GM12864 (cell line): ENCODE data around the gene ENDOV.
"Not testable (repeated sequence)": the region's sequence is repeated elsewhere in the genome, so short reads cannot be mapped to it uniquely, and the experiment has no call there.

Experiments used
- DNase-seq: peaks from one replicate; pipeline ENCODE4 v3.0.0-alpha.2; 2011; ENCODE audit warnings: low read depth
- H3K4me3 ChIP-seq: 2 replicates; pipeline ENCODE4 v1.5.1; 2011; ENCODE audit warnings: mild to moderate bottlenecking, low read depth, low read length, control low read depth
- CTCF ChIP-seq: IDR thresholded peaks from 2 replicates; pipeline ENCODE4 v1.5.1; 2011; ENCODE audit warnings: low read depth, mild to moderate bottlenecking, moderate library complexity, low read length, control low read depth, inconsistent platforms; ENCODE audit errors: missing control alignments

The ENDOV gene

DNA sequence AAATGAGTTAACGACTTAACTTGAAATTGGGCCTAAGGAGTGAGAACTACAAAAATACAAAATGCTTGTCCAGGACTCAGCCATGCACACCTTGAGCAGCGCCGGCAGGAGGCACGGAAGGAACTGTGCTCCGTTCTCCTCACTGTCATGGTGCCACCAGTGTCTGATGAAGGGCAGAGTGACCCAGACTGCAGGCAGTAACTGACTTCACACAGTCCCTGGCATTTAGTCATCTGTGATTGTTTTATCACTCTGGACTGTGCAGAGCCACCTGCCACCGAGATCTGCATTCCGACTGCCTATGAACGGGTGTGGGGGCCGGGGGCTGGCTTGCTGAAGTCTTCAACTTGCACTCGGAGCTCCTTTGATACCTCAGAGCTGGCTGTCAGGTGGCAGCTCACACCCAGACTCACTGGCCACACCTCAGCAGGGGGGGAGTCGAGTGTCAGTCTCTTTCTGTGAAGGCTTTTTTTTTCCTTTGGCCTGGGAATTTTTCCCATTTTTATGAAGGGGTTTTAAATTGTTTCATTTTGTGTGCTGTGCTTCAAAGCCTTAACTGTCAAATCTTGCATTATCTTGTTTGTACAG, 20.2 kb upstream of the ENDOV start:
- no peak for DNase-seq
- no peak for TF ChIP-seq CTCF
- no peak overlapping the region for H3K4me3 ChIP-seq

- H3K4me3 ChIP-seq: no peak overlapping the region
- no peak for DNase-seq
- TF ChIP-seq CTCF: no peak
Measured at GRCh38 chr17:80395402-80396151, 19.4 kb upstream of the ENDOV start.

GRCh38 chr17:80396157-80397033, 18.6 kb upstream of the ENDOV start:
- TF ChIP-seq CTCF: no peak
- no peak overlapping the region for H3K4me3 ChIP-seq
- no peak for DNase-seq

- no peak for TF ChIP-seq CTCF
- no peak for DNase-seq
- H3K4me3 ChIP-seq: no peak overlapping the region
Measured at GRCh38 chr17:80397034-80397387, 18.0 kb upstream of the ENDOV start.

GRCh38 chr17:80397686-80398085, 17.3 kb upstream of the ENDOV start:
- TF ChIP-seq CTCF: no peak
- DNase-seq: no peak
- H3K4me3 ChIP-seq: no peak overlapping the region

DNA sequence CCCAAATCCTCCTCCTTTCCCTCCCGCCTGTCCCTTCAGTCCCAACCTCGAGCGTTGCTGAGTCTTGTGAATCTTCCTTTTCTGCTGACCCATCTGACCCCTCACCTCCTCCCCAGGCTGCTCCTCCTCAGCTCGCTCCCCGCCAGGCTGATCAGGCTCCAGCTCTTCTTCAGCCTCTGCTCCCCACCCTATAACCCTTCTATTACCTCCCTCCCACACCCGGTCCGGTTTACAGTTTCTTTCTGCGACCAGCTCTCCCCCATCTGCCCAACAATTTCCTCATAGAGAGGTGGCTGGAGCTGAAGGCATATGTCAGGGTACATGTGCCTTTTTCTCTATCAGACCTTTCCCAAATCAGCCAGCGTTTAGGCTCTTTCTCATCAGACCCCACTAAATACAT, 13.9 kb upstream of the ENDOV start:
- not testable (repeated sequence) for DNase-seq

GRCh38 chr17:80402102-80402501, 12.9 kb upstream of the ENDOV start:
- DNase-seq, H3K4me3 ChIP-seq: not testable (repeated sequence)

More for the DNA sequence above, 13.9 kb upstream of the ENDOV start:
- H3K4me3 ChIP-seq: not testable (repeated sequence)

GRCh38 chr17:80402959-80403358, 12.0 kb upstream of the ENDOV start:
- no peak for DNase-seq
- TF ChIP-seq CTCF: no peak
- no peak overlapping the region for H3K4me3 ChIP-seq
